GM23338 (cell line): Measurements from ENCODE around the gene ZBTB46. TPM values are rescaled to one million over a fixed set of nuclear protein-coding genes. Genes with fewer than 3 reads are reported as not detected.

Experiments used
- ATAC-seq: fragments of 200-7000 bp; cut with Tn5 transposase; 3 replicates; pipeline ENCODE4 v1.9.1; 2020
- DNase-seq: peaks from one replicate; pipeline ENCODE4 v3.0.0-alpha.2; 2015; ENCODE audit warnings: low spot score
- H2AFZ ChIP-seq: fragments of 200-600 bp; sonication (generic); 2 replicates; pipeline ENCODE4 v1.8.0; 2016; ENCODE audit warnings: antibody characterized with exemption, mild to moderate bottlenecking, moderate library complexity
- H3F3A ChIP-seq: fragments of 200-600 bp; sonication (generic); replicated peaks from 2 replicates; pipeline ENCODE4 v1.8.0; 2017; ENCODE audit warnings: antibody characterized with exemption, mixed run types, low read depth
- H3K27ac ChIP-seq: fragments of 200-600 bp; sonication (generic); 2 replicates; pipeline ENCODE4 v1.6.1; 2016; ENCODE audit warnings: low read depth
- H3K27me3 ChIP-seq: fragments of 200-600 bp; sonication (generic); 2 replicates; pipeline ENCODE4 v1.8.0; 2016; ENCODE audit warnings: mild to moderate bottlenecking, mixed run types, moderate library complexity; ENCODE audit not compliant: insufficient read depth
- H3K36me3 ChIP-seq: fragments of 200-600 bp; sonication (generic); 2 replicates; pipeline ENCODE4 v1.8.0; 2016; ENCODE audit warnings: mild to moderate bottlenecking; ENCODE audit not compliant: insufficient read depth
- H3K4me1 ChIP-seq: fragments of 200-600 bp; sonication (generic); 2 replicates; pipeline ENCODE4 v1.8.0; 2016; ENCODE audit warnings: mild to moderate bottlenecking, moderate library complexity; ENCODE audit not compliant: insufficient read depth
- H3K4me2 ChIP-seq: fragments of 200-600 bp; sonication (generic); 2 replicates; pipeline ENCODE4 v1.7.1; 2017; ENCODE audit warnings: mixed run types
- H3K4me3 ChIP-seq: fragments of 200-600 bp; sonication (generic); 2 replicates; pipeline ENCODE4 v1.6.1; 2016; ENCODE audit warnings: mixed run types
- H3K79me2 ChIP-seq: fragments of 200-600 bp; sonication (generic); replicated peaks from 2 replicates; pipeline ENCODE4 v1.8.0; 2017; ENCODE audit warnings: mild to moderate bottlenecking; ENCODE audit not compliant: insufficient read depth
- H3K9me2 ChIP-seq: fragments of 200-600 bp; sonication (generic); 2 replicates; pipeline ENCODE4 v1.8.0; 2017; ENCODE audit not compliant: insufficient read depth
- H4K20me1 ChIP-seq: fragments of 200-600 bp; sonication (generic); replicated peaks from 2 replicates; pipeline ENCODE4 v1.8.0; 2017; ENCODE audit warnings: mild to moderate bottlenecking; ENCODE audit not compliant: insufficient read depth
- H3K27ac Mint-ChIP-seq: 2 replicates; pipeline ENCODE4 v1.8.0; 2020; ENCODE audit warnings: inconsistent platforms, mild to moderate bottlenecking, moderate library complexity, mixed read lengths
- H3K27me3 Mint-ChIP-seq: 3 replicates; pipeline ENCODE4 v1.8.0; 2022; ENCODE audit warnings: low read depth, mild to moderate bottlenecking, moderate library complexity, mixed read lengths, inconsistent platforms; ENCODE audit not compliant: insufficient read depth, poor library complexity
- H3K36me3 Mint-ChIP-seq: 3 replicates; pipeline ENCODE4 v1.8.0; 2021; ENCODE audit warnings: low read depth, mild to moderate bottlenecking, inconsistent platforms, moderate library complexity, mixed read lengths
- H3K4me1 Mint-ChIP-seq: 3 replicates; pipeline ENCODE4 v1.8.0; 2020; ENCODE audit warnings: mild to moderate bottlenecking, inconsistent platforms, mixed read lengths
- H3K4me3 Mint-ChIP-seq: 3 replicates; pipeline ENCODE4 v1.8.0; 2021; ENCODE audit warnings: moderate library complexity, mild to moderate bottlenecking, inconsistent platforms, mixed read lengths
- H3K9me3 Mint-ChIP-seq: 3 replicates; pipeline ENCODE4 v1.8.0; 2020; ENCODE audit warnings: moderate library complexity, mild to moderate bottlenecking, inconsistent platforms, mixed read lengths
- CREB1 ChIP-seq: fragments of 250-450 bp; sonication (Bioruptor Pico); IDR thresholded peaks from 2 replicates; pipeline ENCODE4 v1.5.0; 2020; ENCODE audit warnings: low read depth, mild to moderate bottlenecking, moderate library complexity
- CTCF ChIP-seq, 2 experiments: fragments of 200-600 bp in 1 of 2; sonication (generic) in 1 of 2; conservative IDR thresholded peaks; 2 replicates each; pipeline versions ENCODE4 v1.5.1 to v1.6.1; 2016 to 2017; ENCODE audit warnings: antibody characterized with exemption in 2 of 2, low read depth in 2 of 2, mild to moderate bottlenecking in 2 of 2, moderate library complexity in 1 of 2
- ETS1 ChIP-seq: IDR thresholded peaks from 2 replicates; pipeline ENCODE4 v1.6.1; 2016; ENCODE audit warnings: antibody characterized with exemption
- EZH2phosphoT487 ChIP-seq: fragments of 200-600 bp; sonication (generic); IDR thresholded peaks from one replicate; pipeline ENCODE4 v1.8.1; 2018; ENCODE audit warnings: antibody characterized with exemption; ENCODE audit not compliant: unreplicated experiment
- JUNB ChIP-seq: IDR thresholded peaks from one replicate; pipeline ENCODE4 v1.6.1; 2016; ENCODE audit warnings: antibody characterized with exemption; ENCODE audit not compliant: unreplicated experiment
- NANOG ChIP-seq: IDR thresholded peaks from 2 replicates; pipeline ENCODE4 v1.6.1; 2016; ENCODE audit warnings: antibody characterized with exemption, borderline replicate concordance
- REST ChIP-seq: IDR thresholded peaks from one replicate; pipeline ENCODE4 v1.6.1; 2018; ENCODE audit warnings: antibody characterized with exemption; ENCODE audit not compliant: unreplicated experiment
- ZNF114 ChIP-seq: fragments of 250-450 bp; sonication (Bioruptor Pico); IDR thresholded peaks from 2 replicates; pipeline ENCODE4 v1.5.0; 2020; ENCODE audit warnings: mild to moderate bottlenecking, moderate library complexity
- ZNF331 ChIP-seq: fragments of 250-450 bp; sonication (Bioruptor Pico); IDR thresholded peaks from 2 replicates; pipeline ENCODE4 v1.5.0; 2020; ENCODE audit warnings: low read depth, mild to moderate bottlenecking, moderate library complexity
- ZNF462 ChIP-seq: fragments of 250-450 bp; sonication (Bioruptor Pico); IDR thresholded peaks from 2 replicates; pipeline ENCODE4 v1.5.0; 2020; ENCODE audit warnings: mild to moderate bottlenecking, moderate library complexity
- polyA plus RNA-seq: library from polyadenylated mRNA; unstranded; fragments of >200 nt; fragmentation: Nextera tagmentation; extraction: Ambion mirVana; gene quantifications from 2 replicates; pipeline ENCODE4 v1.2.1, GENCODE V29; 2016
- total RNA-seq: library from RNA; depleted of rRNA; stranded (reverse); fragments of >200 nt; shearing (Covaris generic); gene quantifications from 2 replicates; pipeline ENCODE4 v1.2.3, GENCODE V29; 2014

Gene ZBTB46
- total and polyA plus RNA-seq, 2 experiments from 2014 or later: 3.2 to 26.9 TPM

GRCh38 chr20:63732118-63733095 is 98.7 kb downstream of the ZBTB46 start:
- Histone ChIP-seq H3K27ac (no peak overlapping the region), H3K36me3 (no peaks in the 10 kb centered on the region), H3K9me2 (0 out of 2 replicates have a peak, but pooled peaks cover 5% of the 10 kb centered on the region), H3K4me1 (no peaks in the 10 kb centered on the region; the same call in 1 of the 2 replicates), H2AFZ (no peak overlapping the region), H4K20me1 (no peaks in the 10 kb centered on the region; the same call in 1 of the 2 replicates), H3K79me2 (no peaks in the 10 kb centered on the region), H3K4me3 (no peak overlapping the region), H3K27me3 (no peaks in the 10 kb centered on the region), H3F3A (peaks cover 12% of the 10 kb centered on the region), H3K4me2 (no peak overlapping the region)
- Mint-ChIP-seq H3K4me1 (no peaks in the 10 kb centered on the region), H3K27ac (no peak overlapping the region), H3K36me3 (peaks cover 15% of the 10 kb centered on the region), H3K9me3 (no peaks in the 10 kb centered on the region; the same call in 2 of the 3 replicates), H3K27me3 (peaks cover 12% of the 10 kb centered on the region), H3K4me3 (no peak overlapping the region)
- no peak for ATAC-seq
- TF ChIP-seq REST: no peak
- no peak for TF ChIP-seq ZNF114 (CRISPR knock-in tag)
- no peak for TF ChIP-seq ZNF331
- TF ChIP-seq ZNF462 (CRISPR knock-in tag): no peak
- TF ChIP-seq NANOG: no peak
- TF ChIP-seq CREB1: no peak
- no peak for TF ChIP-seq EZH2phosphoT487
- no peak for TF ChIP-seq ETS1
- TF ChIP-seq JUNB: no peak
- TF ChIP-seq CTCF (conservative IDR thresholded peaks at IDR 0.05; ENCODE audit: low read depth in 2 of 2): no peak
- no peak for DNase-seq
